ENCODE results near the gene CLDN3. TPM values are rescaled to one million over a fixed set of nuclear protein-coding genes. Genes with fewer than 3 reads are reported as not detected.

CLDN3 gene
- total and polyA plus RNA-seq, 2 donors (not counting 1 experiment from before 2014, with no cell fraction given) = not detected

DNA sequence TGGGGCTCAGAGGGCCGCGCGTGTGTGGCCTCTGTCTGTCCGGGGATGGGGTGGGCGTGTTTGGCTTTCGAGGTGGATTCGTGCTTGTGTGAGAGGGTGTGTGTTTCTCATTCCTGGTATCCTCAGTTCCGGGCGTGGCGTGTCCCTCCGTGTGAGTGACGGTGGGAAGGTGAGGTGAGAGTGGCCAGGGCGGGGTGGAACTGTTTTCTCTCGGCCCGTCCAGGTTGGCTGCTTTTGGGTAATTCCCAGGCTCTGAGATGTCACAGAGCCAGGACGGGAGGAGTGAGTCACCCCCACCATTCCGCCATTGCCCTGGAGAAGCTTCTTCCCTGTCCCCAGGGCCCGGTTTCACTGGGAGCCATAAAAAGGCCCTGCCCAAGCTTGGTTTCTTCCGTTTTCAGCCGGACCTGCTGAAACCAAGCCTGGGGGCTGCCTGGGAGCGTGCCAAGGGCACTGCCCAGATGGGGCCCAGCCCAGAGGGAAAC lies 39.4 kb upstream of the CLDN3 start:
- no peak overlapping the region for H3K4me2 ChIP-seq (replicated peaks; ENCODE audit: low read depth, low read length, poor library complexity, severe bottlenecking)
- intact Hi-C loops (cut with micrococcal nuclease) = no loop called here
- H3K9me3 ChIP-seq (ENCODE audit: control extremely low read depth in 1 of 3, control insufficient read depth in 2 of 3, insufficient read depth in 1 of 3, low read length in 2 of 3) = peaks cover 2 to 23% (median 9%) of the 10 kb centered on the region in 3 donors
- H3K4me1 ChIP-seq (ENCODE audit: control insufficient read depth in 2 of 2, insufficient read depth in 2 of 2, low read length in 2 of 2) = no peaks in the 10 kb centered on the region
- Mint-ChIP-seq H3K27ac (no peak overlapping the region), H3K9me3 (ENCODE audit: insufficient read depth) (peaks cover 3% of the 10 kb centered on the region), H3K27me3 (peaks cover 14% of the 10 kb centered on the region), H3K4me1 (no peaks in the 10 kb centered on the region), H3K4me3 (no peak overlapping the region)
- no peaks in the 10 kb centered on the region for H3K36me3 ChIP-seq (replicated peaks in 1 of 2; ENCODE audit: control extremely low read depth in 1 of 2, control insufficient read depth in 1 of 2, extremely low read depth in 1 of 2, insufficient read depth in 2 of 2, low read length in 1 of 2)
- no peak for TF ChIP-seq EZH2 (IDR thresholded peaks at IDR 0.05; ENCODE audit: borderline replicate concordance, insufficient read depth, low read depth, low read length, poor library complexity, severe bottlenecking)
- TF ChIP-seq, protein P1, sequence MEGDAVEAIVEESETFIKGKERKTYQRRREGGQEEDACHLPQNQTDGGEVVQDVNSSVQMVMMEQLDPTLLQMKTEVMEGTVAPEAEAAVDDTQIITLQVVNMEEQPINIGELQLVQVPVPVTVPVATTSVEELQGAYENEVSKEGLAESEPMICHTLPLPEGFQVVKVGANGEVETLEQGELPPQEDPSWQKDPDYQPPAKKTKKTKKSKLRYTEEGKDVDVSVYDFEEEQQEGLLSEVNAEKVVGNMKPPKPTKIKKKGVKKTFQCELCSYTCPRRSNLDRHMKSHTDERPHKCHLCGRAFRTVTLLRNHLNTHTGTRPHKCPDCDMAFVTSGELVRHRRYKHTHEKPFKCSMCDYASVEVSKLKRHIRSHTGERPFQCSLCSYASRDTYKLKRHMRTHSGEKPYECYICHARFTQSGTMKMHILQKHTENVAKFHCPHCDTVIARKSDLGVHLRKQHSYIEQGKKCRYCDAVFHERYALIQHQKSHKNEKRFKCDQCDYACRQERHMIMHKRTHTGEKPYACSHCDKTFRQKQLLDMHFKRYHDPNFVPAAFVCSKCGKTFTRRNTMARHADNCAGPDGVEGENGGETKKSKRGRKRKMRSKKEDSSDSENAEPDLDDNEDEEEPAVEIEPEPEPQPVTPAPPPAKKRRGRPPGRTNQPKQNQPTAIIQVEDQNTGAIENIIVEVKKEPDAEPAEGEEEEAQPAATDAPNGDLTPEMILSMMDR (IDR thresholded peaks at IDR 0.05) = no peak
- ChIA-PET POLR2A (no interaction called here), CTCF (interaction anchor here (2.0 to 4.5 kb wide), 2 partner anchors 17 to 46 kb away, joined by 6 to 41 read pairs; no protein-coding TSS in a partner anchor)
- H3K9ac ChIP-seq (ENCODE audit: low read length) = no peak overlapping the region
- DNase-seq (no peak), ATAC-seq (ENCODE audit: low read depth) (no peak)
- no peak overlapping the region for H3K27ac ChIP-seq (ENCODE audit: low read length in 2 of 2)
- H2AFZ ChIP-seq (ENCODE audit: insufficient read depth, low read depth, low read length, poor library complexity, severe bottlenecking) = no peak overlapping the region
- no peaks in the 10 kb centered on the region for H4K20me1 ChIP-seq (ENCODE audit: control insufficient read depth, insufficient read depth, low read length, poor library complexity, severe bottlenecking)
- H3K27me3 ChIP-seq (replicated peaks in 1 of 4; ENCODE audit: control extremely low read depth in 1 of 4, control insufficient read depth in 3 of 4, insufficient read depth in 4 of 4, low read length in 3 of 4) = peaks cover 0 to 13% (median 0%) of the 10 kb centered on the region in 4 experiments
- H3K79me2 ChIP-seq (ENCODE audit: control insufficient read depth, insufficient read depth, low read length) = no peaks in the 10 kb centered on the region
- WGBS (ENCODE audit: insufficient coverage) = 92% methylated on average over 21 of the region's 21 CpGs
- H3K4me3 ChIP-seq (ENCODE audit: control extremely low read depth in 1 of 5, extremely low read depth in 1 of 5, insufficient read depth in 1 of 5, low read depth in 2 of 5, low read length in 4 of 5) = no peak overlapping the region

DNA sequence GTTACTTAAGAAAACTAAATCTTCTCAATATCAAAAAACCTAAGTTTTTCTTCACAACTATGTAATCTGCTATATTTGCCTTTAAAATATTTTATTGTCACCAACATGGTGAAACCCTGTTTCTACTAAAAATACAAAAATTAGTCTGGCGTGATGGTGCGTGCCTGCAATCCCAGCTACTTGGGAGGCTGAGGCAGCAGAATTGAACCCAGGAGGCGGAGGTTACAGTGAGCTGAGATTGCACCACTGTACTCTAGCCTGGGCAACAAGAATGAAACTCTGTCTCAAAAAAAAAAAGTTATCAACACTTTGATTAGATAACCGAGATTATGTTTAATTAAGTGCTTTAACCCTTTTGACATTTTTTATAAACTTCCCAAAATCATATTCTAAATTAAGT lies 32.4 kb upstream of the CLDN3 start:
- Mint-ChIP-seq H3K4me1 (no peaks in the 10 kb centered on the region), H3K9me3 (ENCODE audit: insufficient read depth) (no peaks in the 10 kb centered on the region), H3K4me3 (no peak overlapping the region), H3K27me3 (peaks cover 4% of the 10 kb centered on the region), H3K27ac (no peak overlapping the region)
- H3K4me3 ChIP-seq (ENCODE audit: control extremely low read depth in 1 of 5, extremely low read depth in 1 of 5, insufficient read depth in 1 of 5, low read depth in 2 of 5, low read length in 4 of 5) = no peak overlapping the region
- H3K9ac ChIP-seq (ENCODE audit: low read length) = no peak overlapping the region
- CTCF ChIA-PET = no interaction called here
- POLR2A ChIA-PET = no interaction called here
- H4K20me1 ChIP-seq (ENCODE audit: control insufficient read depth, insufficient read depth, low read length, poor library complexity, severe bottlenecking) = no peaks in the 10 kb centered on the region
- DNase-seq (no peak), ATAC-seq (ENCODE audit: low read depth) (no peak)
- no peak overlapping the region for H2AFZ ChIP-seq (ENCODE audit: insufficient read depth, low read depth, low read length, poor library complexity, severe bottlenecking)
- intact Hi-C loops (cut with micrococcal nuclease) = no loop called here
- no peaks in the 10 kb centered on the region for H3K9me3 ChIP-seq (ENCODE audit: control extremely low read depth in 1 of 3, control insufficient read depth in 2 of 3, insufficient read depth in 1 of 3, low read length in 2 of 3)
- TF ChIP-seq EZH2 (IDR thresholded peaks at IDR 0.05; ENCODE audit: borderline replicate concordance, insufficient read depth, low read depth, low read length, poor library complexity, severe bottlenecking) = no peak
- TF ChIP-seq, protein P1 (IDR thresholded peaks at IDR 0.05) = no peak
- no peaks in the 10 kb centered on the region for H3K27me3 ChIP-seq (replicated peaks in 1 of 4; ENCODE audit: control extremely low read depth in 1 of 4, control insufficient read depth in 3 of 4, insufficient read depth in 4 of 4, low read length in 3 of 4)
- no peak overlapping the region for H3K27ac ChIP-seq (ENCODE audit: low read length in 2 of 2)
- no peak overlapping the region for H3K4me2 ChIP-seq (replicated peaks; ENCODE audit: low read depth, low read length, poor library complexity, severe bottlenecking)
- H3K36me3 ChIP-seq (replicated peaks in 1 of 2; ENCODE audit: control extremely low read depth in 1 of 2, control insufficient read depth in 1 of 2, extremely low read depth in 1 of 2, insufficient read depth in 2 of 2, low read length in 1 of 2) = no peaks in the 10 kb centered on the region
- no peaks in the 10 kb centered on the region for H3K79me2 ChIP-seq (ENCODE audit: control insufficient read depth, insufficient read depth, low read length)
- H3K4me1 ChIP-seq (ENCODE audit: control insufficient read depth in 2 of 2, insufficient read depth in 2 of 2, low read length in 2 of 2) = no peaks in the 10 kb centered on the region
- 100% methylated on average over 3 of the region's 4 CpGs for WGBS (ENCODE audit: insufficient coverage)

Data from B cell (primary cell).